ENCODE results near the gene GLOD5.
A peak's percentile ranks its signal among the peaks of the same experiment; 100 is the strongest.
"Not testable (repeated sequence)": the region's sequence is repeated elsewhere in the genome, so short reads cannot be mapped to it uniquely, and the experiment has no call there.

GLOD5 gene

DNA sequence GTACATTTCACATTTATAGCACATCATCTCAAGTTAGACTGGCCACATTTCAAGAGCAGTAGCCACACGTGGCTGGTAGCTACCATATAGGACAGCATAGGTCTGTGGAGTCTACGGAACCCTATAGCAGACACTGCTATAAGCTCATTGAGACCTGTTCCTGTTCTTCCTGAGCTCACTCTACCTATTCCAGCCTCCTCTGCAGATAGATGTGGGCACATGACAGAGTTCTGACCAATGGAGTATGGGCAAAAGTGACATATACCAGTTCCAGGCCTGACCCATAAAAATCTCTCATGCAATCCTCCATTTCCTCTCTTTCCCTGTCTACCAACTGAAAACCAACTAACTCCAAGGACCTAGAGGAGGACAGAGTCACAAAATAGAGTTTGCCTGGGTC is 36.8 kb downstream of the GLOD5 start:
- no peak for DNase-seq

DNA sequence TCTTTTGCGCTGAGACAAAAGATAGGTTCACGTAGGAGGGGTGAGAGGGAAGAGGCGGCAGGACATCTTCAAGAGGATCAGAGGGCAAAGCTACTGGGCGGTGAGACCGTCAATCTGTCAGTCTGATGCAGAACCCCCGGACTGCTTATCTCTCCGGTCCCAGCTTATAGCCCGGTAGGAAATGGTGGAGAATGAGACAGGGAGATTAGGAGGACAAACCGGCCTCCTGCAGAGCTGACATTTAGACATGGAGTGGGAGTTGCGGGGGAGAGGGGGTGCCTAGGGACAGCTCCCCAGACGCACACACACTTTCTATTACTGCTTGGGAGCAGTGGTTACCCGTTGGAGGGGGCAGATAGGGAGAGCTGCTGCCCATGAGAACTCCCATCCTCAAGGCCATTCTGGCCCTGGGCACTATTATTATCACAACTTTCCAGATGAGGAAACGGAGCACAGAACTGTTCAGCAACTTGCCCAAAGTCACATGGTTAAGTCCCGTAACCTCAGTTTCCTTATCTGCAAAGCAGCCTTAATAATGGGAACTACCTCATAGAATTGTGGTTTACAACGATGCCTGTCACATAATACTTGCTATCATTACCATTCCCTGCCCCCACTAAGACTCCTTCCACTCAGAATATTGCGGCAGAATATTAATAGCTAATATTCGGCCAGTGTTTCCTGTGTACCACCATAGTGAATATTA is 39.2 kb downstream of the GLOD5 start:
- DNase-seq = no peak

DNA sequence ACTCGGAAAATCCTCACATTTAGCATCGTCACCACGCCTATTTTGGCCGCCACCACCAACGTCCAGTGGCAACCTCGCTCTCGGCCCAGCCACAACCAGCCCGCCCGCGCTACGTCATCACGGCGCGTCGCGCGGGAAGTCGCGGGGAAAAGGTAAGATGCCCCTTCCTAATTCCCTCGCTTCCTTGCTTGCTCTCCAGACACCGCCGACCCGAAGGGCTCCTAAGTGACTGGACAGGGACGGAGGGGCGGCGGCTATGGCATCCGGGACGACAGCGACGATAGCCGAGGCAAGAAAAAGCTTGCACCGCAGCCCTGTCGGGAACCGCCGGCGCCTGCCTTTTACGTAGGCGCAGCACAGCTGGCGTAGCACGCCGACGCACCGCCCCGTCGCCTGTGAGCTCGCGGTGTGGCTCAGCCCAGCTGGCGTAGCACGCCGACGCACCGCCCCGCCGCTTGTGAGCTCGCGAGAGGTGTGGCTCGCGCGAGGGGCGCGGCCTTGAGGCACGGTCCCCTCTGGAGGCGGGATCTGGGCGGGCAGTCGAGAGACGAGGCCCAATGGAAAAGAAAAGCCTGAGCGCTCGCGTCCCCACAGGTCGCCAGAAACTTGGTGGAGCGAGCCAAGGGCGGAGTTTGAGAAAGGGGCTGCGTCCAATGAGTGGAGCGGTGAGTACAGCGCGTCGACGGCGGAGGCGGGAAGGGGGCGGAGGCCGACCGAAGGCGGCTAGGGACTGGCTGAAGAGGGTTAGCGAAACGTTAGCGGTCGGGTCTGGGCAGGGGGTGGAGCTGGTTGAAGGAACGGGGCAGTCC is 39.9 kb downstream of the GLOD5 start, which contains the start of gene HDAC6:
Gene HDAC6 (plus strand): TSS at position 788 of the 809 bp plus-strand sequence. CDS start 626 bp downstream, outside the sequence.
- DNase-seq = peak; percentile 97

GRCh38 chrX:48802089-48802904 is 40.8 kb downstream of the GLOD5 start:
- peak; percentile 70 for DNase-seq

- DNase-seq = no peak
Measured at GRCh38 chrX:48802905-48803200, 41.3 kb downstream of the GLOD5 start.

GRCh38 chrX:48806081-48806480 is 44.5 kb downstream of the GLOD5 start:
- DNase-seq = no peak

DNA sequence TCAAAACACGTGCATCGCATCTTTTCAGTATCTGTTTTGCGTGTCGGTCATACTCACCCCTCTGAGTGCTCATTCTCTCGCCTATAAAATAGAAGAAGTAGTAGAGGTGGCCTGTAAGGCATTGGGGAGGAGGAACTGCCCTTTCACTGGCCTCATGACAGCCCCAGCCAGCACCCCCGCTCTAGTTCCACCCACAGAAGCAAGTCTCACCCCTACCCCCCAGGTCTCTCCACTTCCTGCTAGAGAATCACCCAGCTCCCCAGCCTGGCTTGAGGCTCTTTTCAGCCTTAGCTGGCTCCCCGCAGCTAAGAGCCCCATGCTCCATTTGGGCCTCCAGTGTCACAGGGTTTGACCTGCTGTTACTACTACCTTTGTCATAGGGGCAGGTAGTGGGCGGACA is 52.1 kb downstream of the GLOD5 start:
- no peak for DNase-seq

DNA sequence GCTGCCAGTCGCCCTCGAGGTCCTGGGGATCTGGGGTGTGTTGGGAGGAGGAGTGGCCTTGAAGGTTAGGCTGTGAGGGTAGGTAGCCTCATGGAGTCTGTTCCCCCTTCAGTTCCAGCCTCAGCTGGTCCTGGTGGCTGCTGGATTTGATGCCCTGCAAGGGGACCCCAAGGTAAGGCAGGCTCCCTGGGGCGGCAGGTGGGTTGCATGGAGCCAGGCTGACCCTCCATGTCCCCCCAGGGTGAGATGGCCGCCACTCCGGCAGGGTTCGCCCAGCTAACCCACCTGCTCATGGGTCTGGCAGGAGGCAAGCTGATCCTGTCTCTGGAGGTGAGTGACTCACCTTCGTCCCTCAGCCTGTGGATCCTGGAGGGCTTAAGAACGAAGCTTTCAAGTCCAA is 53.2 kb downstream of the GLOD5 start:
- DNase-seq = no peak

- DNase-seq = no peak
Measured at GRCh38 chrX:48815266-48815665, 53.7 kb downstream of the GLOD5 start.

DNA sequence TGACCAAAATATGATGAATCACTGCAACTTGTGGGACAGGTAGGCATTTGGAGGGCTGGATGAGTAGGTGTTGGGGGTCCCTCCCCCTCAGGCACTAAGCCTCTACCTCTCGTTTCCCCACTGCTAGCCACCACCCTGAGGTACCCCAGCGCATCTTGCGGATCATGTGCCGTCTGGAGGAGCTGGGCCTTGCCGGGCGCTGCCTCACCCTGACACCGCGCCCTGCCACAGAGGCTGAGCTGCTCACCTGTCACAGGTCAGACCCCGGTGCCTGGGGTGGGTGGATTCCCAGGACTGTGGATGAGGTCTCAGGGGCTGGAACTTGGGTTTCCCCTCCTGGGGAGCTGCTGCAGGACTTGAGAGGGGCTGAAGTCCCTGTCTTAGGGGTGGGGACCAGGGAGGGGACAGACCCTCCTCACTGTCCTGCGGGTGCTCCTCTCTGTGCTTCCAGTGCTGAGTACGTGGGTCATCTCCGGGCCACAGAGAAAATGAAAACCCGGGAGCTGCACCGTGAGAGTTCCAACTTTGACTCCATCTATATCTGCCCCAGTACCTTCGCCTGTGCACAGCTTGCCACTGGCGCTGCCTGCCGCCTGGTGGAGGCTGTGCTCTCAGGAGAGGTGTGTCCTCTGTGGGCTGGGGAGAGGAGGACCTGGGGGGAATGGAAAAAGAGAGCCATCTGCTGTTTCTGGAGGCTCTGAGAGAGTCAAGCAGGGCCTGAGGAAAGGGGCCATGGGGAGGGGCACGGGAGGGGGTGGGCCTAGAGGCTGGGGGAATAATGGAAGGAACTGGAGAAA is 54.7 kb downstream of the GLOD5 start:
- DNase-seq = no peak

DNA sequence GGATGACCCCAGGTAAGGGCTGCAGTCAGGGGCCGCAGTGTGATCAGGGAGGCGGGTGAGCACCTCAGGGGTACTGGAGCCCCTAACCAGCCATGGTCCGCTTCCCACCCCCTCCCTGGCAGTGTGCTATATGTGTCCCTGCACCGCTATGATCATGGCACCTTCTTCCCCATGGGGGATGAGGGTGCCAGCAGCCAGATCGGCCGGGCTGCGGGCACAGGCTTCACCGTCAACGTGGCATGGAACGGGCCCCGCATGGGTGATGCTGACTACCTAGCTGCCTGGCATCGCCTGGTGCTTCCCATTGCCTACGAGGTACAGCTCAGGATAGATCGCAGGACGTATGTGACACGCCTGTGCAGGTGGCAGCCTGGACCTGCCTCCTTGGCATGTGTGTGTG is 56.6 kb downstream of the GLOD5 start:
- DNase-seq = no peak

DNA sequence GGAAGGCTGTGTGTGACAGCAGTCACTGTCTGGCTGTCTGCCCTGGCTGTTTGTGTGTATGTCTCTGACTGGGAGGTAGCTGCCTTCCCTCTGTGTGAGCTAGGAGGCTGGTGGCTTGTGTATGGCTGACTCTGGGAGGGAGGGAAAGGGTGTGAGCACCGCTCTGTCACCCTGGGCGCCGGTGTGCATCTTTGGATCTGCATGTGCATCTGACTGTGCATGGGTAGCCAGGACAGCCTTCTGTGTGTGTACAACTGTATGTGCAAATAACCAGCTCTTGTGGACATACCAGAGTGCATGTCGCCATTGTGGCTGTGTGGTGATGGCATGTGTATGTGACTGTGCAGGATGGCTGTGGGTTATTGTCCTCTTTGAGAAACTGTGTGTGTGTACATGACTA is 57.3 kb downstream of the GLOD5 start:
- DNase-seq = no peak

DNA sequence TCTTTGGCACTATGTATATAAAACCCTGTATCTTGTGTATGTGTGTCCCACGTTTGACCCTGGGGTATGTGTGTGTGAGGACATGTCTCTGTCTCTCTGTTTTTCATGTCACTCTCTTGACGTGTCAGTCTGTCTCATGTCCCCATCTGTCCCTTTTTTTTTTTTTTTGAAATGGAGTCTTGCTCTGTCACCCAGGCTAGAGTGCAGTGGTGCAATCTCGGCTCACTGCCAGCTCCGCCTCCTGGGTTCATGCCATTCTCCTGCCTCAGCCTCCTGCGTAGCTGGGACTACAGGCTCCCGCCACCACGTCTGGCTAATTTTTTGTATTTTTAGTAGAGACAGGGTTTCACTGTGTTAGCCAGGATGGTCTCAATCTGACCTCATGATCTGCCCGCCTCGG is 57.8 kb downstream of the GLOD5 start:
- DNase-seq = not testable (repeated sequence)

DNA sequence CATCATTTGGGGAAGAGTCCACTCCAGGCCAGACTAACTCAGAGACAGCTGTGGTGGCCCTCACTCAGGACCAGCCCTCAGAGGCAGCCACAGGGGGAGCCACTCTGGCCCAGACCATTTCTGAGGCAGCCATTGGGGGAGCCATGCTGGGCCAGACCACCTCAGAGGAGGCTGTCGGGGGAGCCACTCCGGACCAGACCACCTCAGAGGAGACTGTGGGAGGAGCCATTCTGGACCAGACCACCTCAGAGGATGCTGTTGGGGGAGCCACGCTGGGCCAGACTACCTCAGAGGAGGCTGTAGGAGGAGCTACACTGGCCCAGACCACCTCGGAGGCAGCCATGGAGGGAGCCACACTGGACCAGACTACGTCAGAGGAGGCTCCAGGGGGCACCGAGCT is 61.5 kb downstream of the GLOD5 start:
- DNase-seq = no peak

Measured in CD4-positive, alpha-beta T cell treated with Interleukin-12 subunit alpha and Interleukin-12 subunit beta, for 1 hour (primary cell).